Fibroblast of pulmonary artery (primary cell): ENCODE data around the gene ARHGEF7.
"Not testable (repeated sequence)": the region's sequence is repeated elsewhere in the genome, so short reads cannot be mapped to it uniquely, and the experiment has no call there.

Source experiments
- DNase-seq: peaks from one replicate; pipeline ENCODE4 v3.0.0-alpha.2; 2010; ENCODE audit warnings: low read depth
- H3K4me3 ChIP-seq: replicated peaks from 2 replicates; pipeline ENCODE4 v1.5.1; 2011; ENCODE audit warnings: low read depth, mild to moderate bottlenecking, control low read depth, low read length, moderate library complexity
- TF ChIP-seq, protein P1 (sequence below): IDR thresholded peaks from 2 replicates; pipeline ENCODE4 v1.5.1; 2011; ENCODE audit warnings: mild to moderate bottlenecking, control low read depth, low read length, inconsistent platforms; ENCODE audit errors: missing control alignments

The ARHGEF7 gene

DNA sequence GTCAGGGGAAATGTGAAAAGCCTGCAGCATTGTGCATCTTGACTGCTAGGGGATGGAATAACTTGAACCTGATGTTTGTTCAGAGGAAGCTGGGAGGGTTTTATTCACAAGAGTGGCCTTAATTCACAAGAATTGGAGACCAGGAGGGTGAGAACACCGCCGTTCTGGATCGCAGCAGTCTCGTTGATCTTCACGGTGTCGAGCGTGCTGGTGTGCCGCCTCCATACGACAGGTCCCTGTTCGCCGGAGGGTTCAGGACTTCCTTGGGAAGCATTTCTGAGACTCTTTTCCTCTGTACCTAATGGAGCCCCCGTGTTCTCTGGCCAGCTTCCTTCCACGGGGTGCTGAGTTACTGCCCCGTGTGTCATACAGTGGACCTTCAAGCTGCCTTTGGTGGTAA, 66.9 kb downstream of the ARHGEF7 start:
- DNase-seq: no peak
- TF ChIP-seq, protein P1, sequence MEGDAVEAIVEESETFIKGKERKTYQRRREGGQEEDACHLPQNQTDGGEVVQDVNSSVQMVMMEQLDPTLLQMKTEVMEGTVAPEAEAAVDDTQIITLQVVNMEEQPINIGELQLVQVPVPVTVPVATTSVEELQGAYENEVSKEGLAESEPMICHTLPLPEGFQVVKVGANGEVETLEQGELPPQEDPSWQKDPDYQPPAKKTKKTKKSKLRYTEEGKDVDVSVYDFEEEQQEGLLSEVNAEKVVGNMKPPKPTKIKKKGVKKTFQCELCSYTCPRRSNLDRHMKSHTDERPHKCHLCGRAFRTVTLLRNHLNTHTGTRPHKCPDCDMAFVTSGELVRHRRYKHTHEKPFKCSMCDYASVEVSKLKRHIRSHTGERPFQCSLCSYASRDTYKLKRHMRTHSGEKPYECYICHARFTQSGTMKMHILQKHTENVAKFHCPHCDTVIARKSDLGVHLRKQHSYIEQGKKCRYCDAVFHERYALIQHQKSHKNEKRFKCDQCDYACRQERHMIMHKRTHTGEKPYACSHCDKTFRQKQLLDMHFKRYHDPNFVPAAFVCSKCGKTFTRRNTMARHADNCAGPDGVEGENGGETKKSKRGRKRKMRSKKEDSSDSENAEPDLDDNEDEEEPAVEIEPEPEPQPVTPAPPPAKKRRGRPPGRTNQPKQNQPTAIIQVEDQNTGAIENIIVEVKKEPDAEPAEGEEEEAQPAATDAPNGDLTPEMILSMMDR: no peak
- no peak overlapping the region for H3K4me3 ChIP-seq

DNA sequence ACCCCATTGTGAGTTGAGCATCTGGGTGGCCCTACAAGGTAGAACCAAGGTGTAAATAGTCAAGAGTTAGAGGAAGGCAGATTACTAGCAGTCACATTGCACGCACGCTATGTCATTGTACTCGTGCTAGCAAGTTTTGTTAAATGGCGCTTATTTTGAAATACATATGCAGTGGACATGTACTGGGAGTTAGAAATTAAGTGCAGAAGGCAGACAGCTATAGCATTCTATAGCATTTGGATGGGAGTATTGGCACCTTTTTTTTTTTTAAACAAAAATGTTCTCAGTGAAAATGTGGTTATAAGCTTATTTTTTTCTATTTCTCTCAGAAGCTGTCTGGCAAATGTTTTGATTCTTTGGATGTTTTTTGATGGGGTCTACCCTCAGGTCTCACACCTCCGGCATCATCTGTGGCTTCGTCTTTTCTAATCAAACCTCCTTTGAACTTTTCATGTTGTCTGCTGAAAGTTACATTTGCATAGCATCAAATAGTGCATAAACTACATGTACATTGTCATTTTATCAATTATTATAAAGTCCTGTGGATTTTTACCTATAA, 68.1 kb downstream of the ARHGEF7 start:
- no peak overlapping the region for H3K4me3 ChIP-seq
- TF ChIP-seq, protein P1: no peak
- DNase-seq: no peak

DNA sequence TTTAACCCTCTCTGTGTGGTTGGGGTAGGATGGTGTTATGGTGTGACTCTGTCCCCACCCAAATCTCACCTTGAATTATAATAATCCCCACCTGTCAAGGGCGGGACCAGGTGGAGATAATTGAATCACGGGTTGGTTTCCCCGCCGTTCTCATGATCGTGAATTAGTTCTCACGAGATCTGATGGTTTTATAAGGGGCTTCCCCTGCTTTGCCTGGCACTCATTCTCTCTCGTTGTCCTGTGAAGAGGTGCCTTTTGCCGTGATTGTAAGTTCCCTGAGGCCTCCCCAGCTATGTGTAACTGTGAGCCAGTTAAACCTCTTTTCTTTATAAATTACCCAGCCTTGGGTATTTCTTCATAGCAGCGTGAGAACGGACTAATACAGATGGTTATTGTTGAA, 68.8 kb downstream of the ARHGEF7 start:
- DNase-seq: no peak
- TF ChIP-seq, protein P1: no peak
- H3K4me3 ChIP-seq: no peak overlapping the region

DNA sequence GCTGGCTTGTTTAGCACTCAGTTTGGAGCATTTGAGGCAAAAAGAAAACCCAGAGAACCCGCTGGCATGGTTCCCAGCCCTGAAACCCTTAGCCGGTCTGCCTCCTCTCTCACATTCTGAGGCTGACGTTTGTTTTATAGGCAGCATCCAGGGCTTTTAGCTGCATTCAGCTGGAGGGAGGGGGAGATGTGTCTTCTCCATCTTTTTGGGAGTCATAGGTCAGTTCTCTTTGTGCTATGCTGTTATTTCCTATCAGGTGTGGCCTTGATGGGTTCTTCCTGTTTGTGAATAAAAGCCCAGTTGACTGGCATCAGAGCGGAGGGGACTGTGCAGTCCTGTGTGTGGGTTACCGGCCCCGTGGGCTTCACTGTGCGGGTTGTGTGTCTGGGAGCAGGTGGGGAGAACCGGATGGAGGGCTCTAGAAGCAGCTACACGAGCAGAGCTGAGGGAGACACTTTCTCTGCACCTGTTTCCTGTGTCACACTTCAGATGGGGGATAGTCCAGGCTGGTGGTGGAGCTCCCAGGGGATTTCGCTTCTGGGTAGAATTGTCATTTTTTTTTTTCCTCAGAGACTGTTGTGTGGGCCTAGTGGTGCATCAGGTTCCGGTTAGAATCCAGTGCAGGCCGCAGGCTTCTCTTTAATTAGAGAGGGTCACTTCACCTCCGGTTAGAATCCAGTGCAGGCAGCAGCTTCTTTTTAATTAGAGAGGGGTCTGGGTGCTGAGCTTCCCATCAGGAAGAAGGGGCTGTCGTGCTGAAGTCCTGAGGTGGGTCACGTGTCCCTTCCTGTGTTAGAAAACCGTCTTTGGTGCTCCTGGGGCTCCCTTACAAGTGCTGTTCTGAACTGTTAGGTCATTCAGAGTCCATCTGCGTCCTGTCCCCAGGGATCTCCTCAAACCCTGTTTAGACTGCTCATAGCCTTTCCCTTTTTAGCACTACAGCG, 69.6 kb downstream of the ARHGEF7 start:
- H3K4me3 ChIP-seq: no peak overlapping the region
- TF ChIP-seq, protein P1: no peak
- DNase-seq: no peak

DNA sequence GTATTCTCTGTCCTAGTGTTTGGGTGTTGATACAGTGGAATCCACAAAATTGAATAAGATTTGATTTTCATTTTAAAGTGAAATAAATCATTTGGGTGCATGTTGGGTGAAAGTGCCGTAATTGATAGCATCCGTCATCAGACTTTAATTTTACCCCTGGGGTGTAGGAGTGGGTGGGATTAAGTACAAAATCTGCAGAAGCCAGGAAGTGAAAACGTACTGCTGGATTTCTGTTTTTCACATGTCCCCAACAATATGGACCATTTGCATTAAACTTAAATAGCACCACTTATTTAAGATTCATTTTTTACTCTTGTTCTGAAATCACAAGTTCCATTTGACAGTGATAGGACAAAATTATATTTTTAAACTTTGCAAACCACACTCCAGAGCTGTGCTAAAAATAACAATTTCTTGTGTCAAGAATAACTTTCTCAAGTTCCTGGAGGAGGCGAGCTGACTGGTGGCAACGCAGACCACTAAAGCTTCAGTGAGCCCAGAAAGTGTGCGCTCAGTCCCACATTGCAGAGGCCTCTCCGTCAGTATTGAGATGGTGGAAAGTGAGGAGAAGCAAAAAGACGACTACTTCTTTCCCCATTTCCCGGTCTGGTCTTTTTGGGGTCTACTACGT, 71.3 kb downstream of the ARHGEF7 start:
- no peak overlapping the region for H3K4me3 ChIP-seq
- TF ChIP-seq, protein P1: no peak

DNA sequence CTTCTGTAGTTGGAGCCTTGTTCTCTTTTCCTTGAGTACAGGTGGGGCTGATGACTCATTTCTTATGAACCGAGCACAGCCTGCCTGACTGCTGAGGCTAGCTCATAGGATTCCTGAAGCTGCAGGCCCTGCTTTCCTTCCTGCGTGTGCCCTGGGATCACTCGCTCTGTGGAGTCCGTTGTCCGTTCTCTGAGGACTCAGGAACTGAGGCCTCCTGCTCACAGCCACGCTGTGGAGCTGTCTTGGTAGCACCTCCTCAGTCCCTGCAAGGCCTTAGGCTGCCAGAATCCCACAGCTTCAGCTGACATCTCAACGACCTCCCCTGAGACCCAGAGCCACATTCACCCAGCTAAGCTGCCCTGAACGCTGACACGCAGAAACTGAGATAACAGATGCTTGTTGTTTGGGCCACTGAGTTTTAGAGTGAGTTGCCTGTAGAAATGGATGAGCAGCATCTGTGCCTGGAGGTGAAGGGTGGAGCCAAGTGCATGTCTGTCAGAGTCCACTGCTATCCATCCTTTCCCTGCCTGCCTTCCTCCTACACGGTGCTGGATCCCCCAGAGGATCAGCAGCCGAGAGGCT, 72.9 kb downstream of the ARHGEF7 start:
- TF ChIP-seq, protein P1: no peak
- no peak overlapping the region for H3K4me3 ChIP-seq
- no peak for DNase-seq

More for the DNA sequence above, 71.3 kb downstream of the ARHGEF7 start:
- DNase-seq: no peak

DNA sequence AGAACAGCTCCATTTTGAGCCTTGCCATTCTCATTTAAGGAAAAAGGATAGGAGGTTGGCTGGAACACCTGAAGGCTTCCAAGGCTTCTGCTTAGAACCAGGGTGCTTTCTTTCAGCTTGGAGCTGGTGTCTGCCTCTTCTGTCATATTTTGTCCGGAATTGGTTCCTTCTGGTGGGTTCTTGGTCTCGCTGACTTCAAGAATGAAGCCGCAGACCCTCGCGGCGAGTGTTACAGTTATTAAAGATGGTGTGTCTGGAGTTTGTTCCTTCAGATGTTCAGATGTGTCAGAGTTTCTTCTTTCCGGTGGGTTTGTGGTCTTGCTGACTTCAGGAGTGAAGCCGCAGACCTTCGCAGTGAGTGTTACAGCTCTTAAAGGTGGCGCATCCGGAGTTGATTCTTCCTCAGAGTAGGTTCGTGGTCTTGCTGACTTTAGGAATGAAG, 74.0 kb downstream of the ARHGEF7 start:
- H3K4me3 ChIP-seq, DNase-seq: not testable (repeated sequence)

DNA sequence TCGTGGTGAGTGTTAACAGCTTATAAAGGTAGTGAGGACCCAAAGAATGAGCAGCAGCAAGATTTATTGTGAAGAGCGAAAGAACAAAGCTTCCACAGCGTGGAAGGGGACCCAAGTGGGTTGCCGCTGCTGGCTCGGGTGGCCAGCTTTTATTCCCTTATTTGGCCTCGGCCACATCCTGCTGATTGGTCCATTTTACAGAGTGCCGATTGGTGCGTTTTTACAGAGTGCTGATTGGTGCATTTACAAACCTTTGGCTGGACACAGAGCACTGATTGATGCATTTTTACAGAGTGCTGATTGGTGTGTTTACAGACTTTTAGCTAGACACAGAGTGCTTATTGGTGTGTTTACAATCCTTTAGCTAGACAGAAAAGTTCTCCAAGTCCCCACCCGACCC, 74.4 kb downstream of the ARHGEF7 start:
- H3K4me3 ChIP-seq, DNase-seq: not testable (repeated sequence)

DNA sequence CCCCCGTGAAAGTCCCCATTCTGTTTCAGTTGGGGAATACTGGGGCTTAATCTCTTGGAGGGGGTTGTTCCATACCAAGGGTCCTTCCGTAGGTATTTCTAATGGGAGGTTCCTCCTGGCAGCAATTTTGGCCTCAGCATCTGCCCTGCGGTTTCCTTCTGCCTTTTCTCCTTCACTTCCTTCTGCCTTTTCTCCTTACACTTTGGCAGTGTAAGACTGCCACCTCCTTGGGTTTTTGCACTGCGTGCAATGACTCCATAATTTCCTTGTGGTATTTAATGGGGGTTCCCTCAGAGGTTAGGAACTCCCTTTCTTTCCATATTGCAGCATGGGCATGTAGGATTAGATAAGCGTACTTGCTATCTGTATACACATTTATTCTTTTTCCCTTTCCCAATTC, 78.1 kb downstream of the ARHGEF7 start:
- DNase-seq, H3K4me3 ChIP-seq: not testable (repeated sequence)

DNA sequence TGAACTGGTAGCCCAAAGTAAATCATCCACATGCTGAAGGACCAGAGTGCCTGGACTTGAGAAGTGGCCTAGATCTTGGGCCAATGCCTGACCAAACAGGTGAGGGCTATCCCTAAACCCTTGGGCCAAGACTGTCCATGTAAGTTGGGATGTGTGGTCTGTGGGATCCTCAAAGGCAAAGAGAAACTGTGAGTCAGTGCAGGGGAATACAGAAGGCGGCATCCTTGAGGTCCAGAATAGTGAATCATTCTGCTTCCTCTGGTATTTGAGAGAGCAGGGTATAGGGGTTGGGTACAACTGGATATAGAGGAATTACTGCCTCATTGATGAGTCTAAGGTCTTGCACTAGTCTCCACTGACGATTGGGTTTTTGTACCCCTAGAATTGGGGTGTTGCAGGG, 79.5 kb downstream of the ARHGEF7 start:
- H3K4me3 ChIP-seq: not testable (repeated sequence)
- DNase-seq: peak; percentile 67
